Measurements from ENCODE around the gene BTC.

Gene BTC

GRCh38 chr4:74757136-74757535 is 37.2 kb downstream of the BTC start:
- TF ChIP-seq MAX (IDR thresholded peaks at IDR 0.05): no peak
- TF ChIP-seq REST (IDR thresholded peaks at IDR 0.05; ENCODE audit: low read depth): no peak
- TF ChIP-seq USF1 (IDR thresholded peaks at IDR 0.05): no peak
- no peak for TF ChIP-seq TEAD4 (IDR thresholded peaks at IDR 0.05)
- no peak for TF ChIP-seq TAF1 (IDR thresholded peaks at IDR 0.05; ENCODE audit: low read depth)
- TF ChIP-seq TCF12 (IDR thresholded peaks at IDR 0.05; ENCODE audit: low read depth): no peak
- no peak for TF ChIP-seq CREB1 (IDR thresholded peaks at IDR 0.05; ENCODE audit: low read depth)
- TF ChIP-seq EP300 (IDR thresholded peaks at IDR 0.05; ENCODE audit: borderline replicate concordance): no peak
- TF ChIP-seq ZBTB7A (IDR thresholded peaks at IDR 0.05; ENCODE audit: low read depth): no peak
- no peak for TF ChIP-seq YY1 (IDR thresholded peaks at IDR 0.05; ENCODE audit: low read depth)

GRCh38 chr4:74755486-74755885 is 38.8 kb downstream of the BTC start:
- TF ChIP-seq MAX (IDR thresholded peaks at IDR 0.05) (no peak), CEBPB (IDR thresholded peaks at IDR 0.05) (0 out of 2 replicates have a peak, but pooled peaks have one; percentile 23), REST (IDR thresholded peaks at IDR 0.05; ENCODE audit: low read depth) (no peak)

- TF ChIP-seq TAF1 (IDR thresholded peaks at IDR 0.05; ENCODE audit: low read depth) (no peak), REST (IDR thresholded peaks at IDR 0.05; ENCODE audit: low read depth) (no peak), MAX (IDR thresholded peaks at IDR 0.05) (no peak), YY1 (IDR thresholded peaks at IDR 0.05; ENCODE audit: low read depth) (no peak)
Observed at GRCh38 chr4:74754218-74754617, 40.1 kb downstream of the BTC start.

- TF ChIP-seq TAF1 (IDR thresholded peaks at IDR 0.05; ENCODE audit: low read depth) (no peak), CEBPB (IDR thresholded peaks at IDR 0.05) (no peak), YY1 (IDR thresholded peaks at IDR 0.05; ENCODE audit: low read depth) (no peak), NFIC (IDR thresholded peaks at IDR 0.05) (no peak)
Observed at GRCh38 chr4:74752798-74753197, 41.5 kb downstream of the BTC start.

- TF ChIP-seq RAD21 (IDR thresholded peaks at IDR 0.05; ENCODE audit: low read depth): no peak
- no peak for TF ChIP-seq EGR1 (IDR thresholded peaks at IDR 0.05)
- no peak for TF ChIP-seq CREB1 (IDR thresholded peaks at IDR 0.05; ENCODE audit: low read depth)
- TF ChIP-seq TAF1 (IDR thresholded peaks at IDR 0.05; ENCODE audit: low read depth): no peak
- no peak for TF ChIP-seq ZBTB7A (IDR thresholded peaks at IDR 0.05; ENCODE audit: low read depth)
- TF ChIP-seq REST (IDR thresholded peaks at IDR 0.05; ENCODE audit: low read depth): no peak
- no peak for TF ChIP-seq USF1 (IDR thresholded peaks at IDR 0.05)
- no peak for TF ChIP-seq CEBPB (IDR thresholded peaks at IDR 0.05)
- no peak for TF ChIP-seq TCF12 (IDR thresholded peaks at IDR 0.05; ENCODE audit: low read depth)
- no peak for TF ChIP-seq NFIC (IDR thresholded peaks at IDR 0.05)
- no peak for TF ChIP-seq YY1 (IDR thresholded peaks at IDR 0.05; ENCODE audit: low read depth)
- no peak for TF ChIP-seq MAX (IDR thresholded peaks at IDR 0.05)
- TF ChIP-seq FOXM1 (IDR thresholded peaks at IDR 0.05; ENCODE audit: borderline replicate concordance, low read depth): no peak
- TF ChIP-seq TEAD4 (IDR thresholded peaks at IDR 0.05): no peak
- TF ChIP-seq EP300 (IDR thresholded peaks at IDR 0.05; ENCODE audit: borderline replicate concordance): no peak
Observed at GRCh38 chr4:74751856-74752255, 42.5 kb downstream of the BTC start.
